HL-60 (cell line): ENCODE results near the gene PRR23B.

Experiments used
- GABPA ChIP-seq: IDR thresholded peaks from 2 replicates; pipeline ENCODE4 v1.6.1; 2012; ENCODE audit warnings: low read depth
- POLR2AphosphoS5 ChIP-seq: IDR thresholded peaks from 2 replicates; pipeline ENCODE4 v1.6.1; 2012; ENCODE audit warnings: low read depth
- SPI1 ChIP-seq: IDR thresholded peaks from 2 replicates; pipeline ENCODE4 v1.6.1; 2012; ENCODE audit warnings: low read depth, mild to moderate bottlenecking, borderline replicate concordance
- TF ChIP-seq, protein P1 (sequence below): IDR thresholded peaks from one replicate; pipeline ENCODE4 v1.5.1; 2011; ENCODE audit warnings: low read length, control low read depth, inconsistent platforms; ENCODE audit not compliant: insufficient read depth
- TF ChIP-seq, protein P2 (sequence below): IDR thresholded peaks from 2 replicates; pipeline ENCODE4 v1.6.1; 2012; ENCODE audit warnings: low read depth; ENCODE audit not compliant: insufficient replicate concordance

DNA sequence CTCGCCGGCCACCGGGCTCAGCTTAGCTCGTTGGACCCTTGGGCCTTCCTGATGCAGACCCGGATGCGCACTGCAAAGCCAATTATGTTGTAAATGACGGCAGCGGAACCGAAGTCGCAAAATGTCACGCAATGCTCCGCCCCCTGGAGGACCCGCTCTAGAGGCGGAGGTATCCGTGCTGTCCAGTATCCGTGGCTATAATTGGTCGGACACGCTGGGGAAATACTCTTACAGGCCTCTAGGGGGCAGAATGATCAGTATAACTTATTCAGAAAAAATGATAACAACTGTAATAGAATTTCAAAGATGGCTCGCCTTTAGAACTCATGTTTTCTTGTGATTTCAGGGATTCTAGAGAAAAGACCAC, at the start of gene PRR23B:
- TF ChIP-seq, protein P1, sequence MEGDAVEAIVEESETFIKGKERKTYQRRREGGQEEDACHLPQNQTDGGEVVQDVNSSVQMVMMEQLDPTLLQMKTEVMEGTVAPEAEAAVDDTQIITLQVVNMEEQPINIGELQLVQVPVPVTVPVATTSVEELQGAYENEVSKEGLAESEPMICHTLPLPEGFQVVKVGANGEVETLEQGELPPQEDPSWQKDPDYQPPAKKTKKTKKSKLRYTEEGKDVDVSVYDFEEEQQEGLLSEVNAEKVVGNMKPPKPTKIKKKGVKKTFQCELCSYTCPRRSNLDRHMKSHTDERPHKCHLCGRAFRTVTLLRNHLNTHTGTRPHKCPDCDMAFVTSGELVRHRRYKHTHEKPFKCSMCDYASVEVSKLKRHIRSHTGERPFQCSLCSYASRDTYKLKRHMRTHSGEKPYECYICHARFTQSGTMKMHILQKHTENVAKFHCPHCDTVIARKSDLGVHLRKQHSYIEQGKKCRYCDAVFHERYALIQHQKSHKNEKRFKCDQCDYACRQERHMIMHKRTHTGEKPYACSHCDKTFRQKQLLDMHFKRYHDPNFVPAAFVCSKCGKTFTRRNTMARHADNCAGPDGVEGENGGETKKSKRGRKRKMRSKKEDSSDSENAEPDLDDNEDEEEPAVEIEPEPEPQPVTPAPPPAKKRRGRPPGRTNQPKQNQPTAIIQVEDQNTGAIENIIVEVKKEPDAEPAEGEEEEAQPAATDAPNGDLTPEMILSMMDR: no peak
- TF ChIP-seq SPI1 (no peak), GABPA (no peak), POLR2AphosphoS5 (no peak)
- TF ChIP-seq, protein P2, sequence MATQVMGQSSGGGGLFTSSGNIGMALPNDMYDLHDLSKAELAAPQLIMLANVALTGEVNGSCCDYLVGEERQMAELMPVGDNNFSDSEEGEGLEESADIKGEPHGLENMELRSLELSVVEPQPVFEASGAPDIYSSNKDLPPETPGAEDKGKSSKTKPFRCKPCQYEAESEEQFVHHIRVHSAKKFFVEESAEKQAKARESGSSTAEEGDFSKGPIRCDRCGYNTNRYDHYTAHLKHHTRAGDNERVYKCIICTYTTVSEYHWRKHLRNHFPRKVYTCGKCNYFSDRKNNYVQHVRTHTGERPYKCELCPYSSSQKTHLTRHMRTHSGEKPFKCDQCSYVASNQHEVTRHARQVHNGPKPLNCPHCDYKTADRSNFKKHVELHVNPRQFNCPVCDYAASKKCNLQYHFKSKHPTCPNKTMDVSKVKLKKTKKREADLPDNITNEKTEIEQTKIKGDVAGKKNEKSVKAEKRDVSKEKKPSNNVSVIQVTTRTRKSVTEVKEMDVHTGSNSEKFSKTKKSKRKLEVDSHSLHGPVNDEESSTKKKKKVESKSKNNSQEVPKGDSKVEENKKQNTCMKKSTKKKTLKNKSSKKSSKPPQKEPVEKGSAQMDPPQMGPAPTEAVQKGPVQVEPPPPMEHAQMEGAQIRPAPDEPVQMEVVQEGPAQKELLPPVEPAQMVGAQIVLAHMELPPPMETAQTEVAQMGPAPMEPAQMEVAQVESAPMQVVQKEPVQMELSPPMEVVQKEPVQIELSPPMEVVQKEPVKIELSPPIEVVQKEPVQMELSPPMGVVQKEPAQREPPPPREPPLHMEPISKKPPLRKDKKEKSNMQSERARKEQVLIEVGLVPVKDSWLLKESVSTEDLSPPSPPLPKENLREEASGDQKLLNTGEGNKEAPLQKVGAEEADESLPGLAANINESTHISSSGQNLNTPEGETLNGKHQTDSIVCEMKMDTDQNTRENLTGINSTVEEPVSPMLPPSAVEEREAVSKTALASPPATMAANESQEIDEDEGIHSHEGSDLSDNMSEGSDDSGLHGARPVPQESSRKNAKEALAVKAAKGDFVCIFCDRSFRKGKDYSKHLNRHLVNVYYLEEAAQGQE: no peak
